H1 (cell line): ENCODE results near the gene PCDH9. TPM values are rescaled to one million over a fixed set of nuclear protein-coding genes. Genes with fewer than 3 reads are reported as not detected.

ENCODE experiments used
- CTCF ChIA-PET: fragments of 300-600 bp; sonication (Branson Sonifier 250); formaldehyde crosslinking; loops from one replicate; lab custom pipeline; 2021; ENCODE audit not compliant: partially characterized antibody; lab: Charles Lee
- POLR2A ChIA-PET: fragments of 300-600 bp; sonication (Branson Sonifier 250); formaldehyde crosslinking; loops from one replicate; lab custom pipeline; 2021; ENCODE audit warnings: inconsistent platforms; ENCODE audit not compliant: partially characterized antibody; lab: Charles Lee
- DNase-seq, 2 experiments: peaks; one replicate each; pipeline versions ENCODE4 v3.0.0 to v3.0.0-alpha.2; 2010 to 2022; ENCODE audit warnings: low spot score in 2 of 2, low read depth in 1 of 2, mixed read lengths in 1 of 2
- FAIRE-seq: peaks from 2 replicates; lab custom pipeline; 2011; peaks lifted over from hg19 to GRCh38; lab: Jason Lieb, UNC
- H2AFZ ChIP-seq: 2 replicates; pipeline ENCODE4 v1.8.1; 2012; ENCODE audit warnings: low read length, inconsistent platforms
- H2AK5ac ChIP-seq: 2 replicates; pipeline ENCODE4 v1.6.1; 2013; ENCODE audit warnings: low read depth, low read length
- H2BK120ac ChIP-seq: replicated peaks from 2 replicates; pipeline ENCODE3; 2013; ENCODE audit warnings: low read depth, low read length, inconsistent platforms
- H2BK12ac ChIP-seq: 2 replicates; pipeline ENCODE4 v1.6.1; 2013; ENCODE audit warnings: low read depth, low read length
- H2BK15ac ChIP-seq: 2 replicates; pipeline ENCODE4 v1.6.1; 2013; ENCODE audit warnings: low read length
- H2BK20ac ChIP-seq: 2 replicates; pipeline ENCODE4 v1.6.1; 2013; ENCODE audit warnings: low read length
- H2BK5ac ChIP-seq: 2 replicates; pipeline ENCODE4 v1.6.1; 2013; ENCODE audit warnings: low read depth, low read length
- H3K14ac ChIP-seq: 2 replicates; pipeline ENCODE4 v1.6.1; 2013; ENCODE audit warnings: inconsistent platforms; ENCODE audit not compliant: insufficient read length
- H3K18ac ChIP-seq: 2 replicates; pipeline ENCODE4 v1.6.1; 2013; ENCODE audit warnings: low read length; ENCODE audit errors: extremely low read depth
- H3K23ac ChIP-seq: 2 replicates; pipeline ENCODE4 v1.6.1; 2013; ENCODE audit warnings: inconsistent platforms; ENCODE audit not compliant: insufficient read length
- H3K23me2 ChIP-seq: 2 replicates; pipeline ENCODE4 v1.6.1; 2013; ENCODE audit warnings: low read depth, low read length
- H3K27ac ChIP-seq: 2 replicates; pipeline ENCODE4 v1.6.1; 2011; ENCODE audit warnings: low read depth, low read length, inconsistent platforms
- H3K27me3 ChIP-seq, 4 experiments: replicated peaks in 1 of 4; 1 replicate in 1 of 4; 2 replicates in 3 of 4; pipeline versions ENCODE4 v1.6.1 to v1.8.1; 2011 to 2013; ENCODE audit warnings: low read length in 3 of 4, mild to moderate bottlenecking in 3 of 4, inconsistent platforms in 2 of 4, mixed read lengths in 2 of 4, moderate library complexity in 1 of 4; ENCODE audit not compliant: control insufficient read depth in 3 of 4, insufficient read depth in 3 of 4; ENCODE audit errors: extremely low read depth in 1 of 4
- H3K36me3 ChIP-seq, 4 experiments: 2 replicates each; pipeline versions ENCODE4 v1.6.1 to v1.8.1; 2011 to 2013; ENCODE audit warnings: mild to moderate bottlenecking in 4 of 4, low read length in 3 of 4, moderate library complexity in 2 of 4, control low read depth in 1 of 4, inconsistent platforms in 1 of 4; ENCODE audit not compliant: insufficient read depth in 4 of 4, control insufficient read depth in 2 of 4
- H3K4ac ChIP-seq: replicated peaks from 2 replicates; pipeline ENCODE3; 2013; ENCODE audit warnings: low read length, low read depth, mixed read lengths, inconsistent platforms; ENCODE audit not compliant: insufficient read length
- H3K4me1 ChIP-seq, 4 experiments: replicated peaks in 1 of 4; 1 replicate in 1 of 4; 2 replicates in 3 of 4; pipeline versions ENCODE4 v1.6.1 to v1.8.1; 2011 to 2013; ENCODE audit warnings: low read length in 3 of 4, inconsistent platforms in 2 of 4, mixed read lengths in 1 of 4; ENCODE audit not compliant: insufficient read depth in 4 of 4, control insufficient read depth in 3 of 4
- H3K4me2 ChIP-seq, 2 experiments: 2 replicates each; pipeline versions ENCODE4 v1.6.1 to v1.8.1; 2011 to 2013; ENCODE audit warnings: low read depth in 2 of 2, low read length in 2 of 2, control low read depth in 1 of 2, inconsistent platforms in 1 of 2, mild to moderate bottlenecking in 1 of 2; ENCODE audit not compliant: insufficient read depth in 1 of 2
- H3K4me3 ChIP-seq, 4 experiments: fragments of 200-600, 300-600 bp in 1 of 4; sonication (generic), shearing (Covaris generic), sonication (Bioruptor Twin) in 1 of 4; 2 replicates each; pipeline versions ENCODE4 v1.5.1 to v1.8.1; 2011 to 2016; ENCODE audit warnings: low read length in 4 of 4, low read depth in 3 of 4, control low read depth in 2 of 4, inconsistent platforms in 2 of 4, mild to moderate bottlenecking in 2 of 4, mixed read lengths in 1 of 4, moderate library complexity in 1 of 4; ENCODE audit not compliant: insufficient read depth in 2 of 4; ENCODE audit errors: extremely low read depth in 1 of 4
- H3K56ac ChIP-seq: replicated peaks from 2 replicates; pipeline ENCODE3; 2013; ENCODE audit warnings: low read depth, mild to moderate bottlenecking, mixed read lengths, low read length, inconsistent platforms; ENCODE audit not compliant: insufficient read length
- H3K79me1 ChIP-seq: 2 replicates; pipeline ENCODE4 v1.6.1; 2013; ENCODE audit warnings: low read depth, low read length, control low read depth
- H3K79me2 ChIP-seq, 2 experiments: 2 replicates each; pipeline versions ENCODE4 v1.6.1 to v1.8.1; 2012 to 2013; ENCODE audit warnings: low read length in 2 of 2, mild to moderate bottlenecking in 2 of 2, inconsistent platforms in 1 of 2; ENCODE audit not compliant: insufficient read depth in 2 of 2, control insufficient read depth in 1 of 2
- H3K9ac ChIP-seq, 4 experiments: replicated peaks in 1 of 4; 1 replicate in 1 of 4; 2 replicates in 3 of 4; pipeline versions ENCODE4 v1.6.1 to v1.8.1; 2011 to 2013; ENCODE audit warnings: low read depth in 3 of 4, low read length in 3 of 4, control low read depth in 2 of 4, mild to moderate bottlenecking in 2 of 4, moderate library complexity in 2 of 4, inconsistent platforms in 1 of 4; ENCODE audit errors: extremely low read depth in 1 of 4
- H3K9me3 ChIP-seq, 2 experiments: 2 replicates each; pipeline versions ENCODE4 v1.6.1 to v1.8.1; 2012 to 2013; ENCODE audit warnings: mild to moderate bottlenecking in 2 of 2, moderate library complexity in 2 of 2, control low read depth in 1 of 2, inconsistent platforms in 1 of 2, low read depth in 1 of 2, low read length in 1 of 2, mixed read lengths in 1 of 2; ENCODE audit not compliant: insufficient read depth in 2 of 2
- H4K20me1 ChIP-seq, 2 experiments: replicated peaks in 1 of 2; 2 replicates each; pipeline versions ENCODE3 to v1.8.1; 2011 to 2013; ENCODE audit warnings: inconsistent platforms in 2 of 2, low read length in 2 of 2, mild to moderate bottlenecking in 1 of 2; ENCODE audit not compliant: insufficient read depth in 2 of 2, control insufficient read depth in 1 of 2
- H4K5ac ChIP-seq: 2 replicates; pipeline ENCODE4 v1.6.1; 2013; ENCODE audit warnings: low read length, low read depth, mixed read lengths, inconsistent platforms; ENCODE audit not compliant: insufficient read length
- H4K8ac ChIP-seq: 2 replicates; pipeline ENCODE4 v1.8.0; 2013; ENCODE audit warnings: mild to moderate bottlenecking, moderate library complexity, low read length, inconsistent platforms; ENCODE audit not compliant: insufficient read depth; ENCODE audit errors: extremely low read depth
- H4K91ac ChIP-seq: replicated peaks from 2 replicates; pipeline ENCODE3; 2013; ENCODE audit warnings: low read length, mixed read lengths, inconsistent platforms; ENCODE audit not compliant: insufficient read length
- CTBP2 ChIP-seq: IDR thresholded peaks from 2 replicates; pipeline ENCODE4 v1.7.0; 2011; ENCODE audit warnings: borderline replicate concordance, mild to moderate bottlenecking, moderate library complexity, mixed read lengths, low read length; ENCODE audit not compliant: insufficient read depth, insufficient read length
- RAD21 ChIP-seq, 2 experiments: IDR thresholded peaks in 1 of 2; conservative IDR thresholded peaks in 1 of 2; 2 replicates each; pipeline ENCODE4 v1.6.1; 2011; ENCODE audit warnings: low read depth in 2 of 2, low read length in 2 of 2, improper control_type of control experiment in 1 of 2, inconsistent platforms in 1 of 2, mild to moderate bottlenecking in 1 of 2, moderate library complexity in 1 of 2
- RFX5 ChIP-seq: IDR thresholded peaks from 2 replicates; pipeline ENCODE4 v1.6.1; 2011; ENCODE audit warnings: low read depth, low read length, improper control_type of control experiment, borderline replicate concordance
- USF2 ChIP-seq: IDR thresholded peaks from 2 replicates; pipeline ENCODE4 v1.6.1; 2011; ENCODE audit warnings: low read length, improper control_type of control experiment
- WGBS, 2 experiments: shearing (Covaris generic) in 1 of 2; methylation state at CpG; one replicate each; pipeline versions ENCODE4 v1.1.6 to v1.1.7; 2013 to 2015; ENCODE audit warnings: low lambda C conversion rate in 2 of 2, mixed read lengths in 2 of 2, inconsistent platforms in 1 of 2, low coverage in 1 of 2, missing lambda C conversion rate in 1 of 2; ENCODE audit not compliant: insufficient replicate concordance in 2 of 2, insufficient coverage in 1 of 2, insufficient read length in 1 of 2; ENCODE audit errors: extremely low coverage in 1 of 2, missing lambda C conversion rate in 1 of 2; 5-methylcytosine and 5-hydroxymethylcytosine counted together
- polyA plus RNA-seq, 7 experiments: library from polyadenylated mRNA; depleted of rRNA in 3 of 7; stranded (reverse) in 5 of 7; unstranded in 2 of 7; fragments of >200 nt in 5 of 7; fragments of 200-250 nt in 2 of 7; gene quantifications; 1 replicate in 5 of 7; 2 replicates in 1 of 7; 4 replicates in 1 of 7; pipeline versions ENCODE4 v1.2.1 to v1.2.3, GENCODE V29; 2011 to 2013; ENCODE audit warnings: missing spikeins in 2 of 7, mixed read lengths in 2 of 7
- total RNA-seq: library from RNA; stranded (reverse); fragmentation: NEBNext Ultra II Directional; extraction: Animal tissue kit (Norgen Biotek cat#: 25700); gene quantifications from 2 replicates; pipeline ENCODE4 v1.2.1, GENCODE V29; 2021
- TF ChIP-seq, protein P1 (sequence below): IDR thresholded peaks from 2 replicates; pipeline ENCODE4 v1.6.1; 2012; ENCODE audit warnings: low read length, inconsistent platforms

Gene PCDH9
- total and polyA plus RNA-seq, 2 of the 8 experiments (the other 6 are each of a cell fraction or from before 2014, with no cell fraction given): 0.12 to 0.60 TPM

GRCh38 chr13:66519259-66519658, 710.9 kb downstream of the PCDH9 start:
- Histone ChIP-seq H3K27me3 (no peaks in the 10 kb centered on the region), H2BK5ac (no peak overlapping the region), H3K4me1 (no peaks in the 10 kb centered on the region), H3K27ac (no peak overlapping the region), H2AFZ (no peak overlapping the region), H4K91ac (no peak overlapping the region), H3K14ac (no peak overlapping the region), H3K4ac (no peak overlapping the region), H3K36me3 (no peaks in the 10 kb centered on the region), H3K79me1 (no peaks in the 10 kb centered on the region), H2BK120ac (no peak overlapping the region), H3K18ac (no peak overlapping the region), H4K5ac (no peak overlapping the region), H2BK20ac (no peak overlapping the region), H3K23me2 (no peaks in the 10 kb centered on the region), H3K23ac (no peak overlapping the region), H3K4me3 (no peak overlapping the region), H4K8ac (no peak overlapping the region), H3K56ac (no peak overlapping the region), H3K9ac (no peak overlapping the region)
- no peak for DNase-seq
- no peak for FAIRE-seq
- CTCF ChIA-PET: interaction anchor here (0.6 to 1.4 kb wide), 2 partner anchors 24 to 252 kb away, joined by 3 to 4 read pairs; no protein-coding TSS in a partner anchor
- TF ChIP-seq USF2: no peak
- TF ChIP-seq, protein P1, sequence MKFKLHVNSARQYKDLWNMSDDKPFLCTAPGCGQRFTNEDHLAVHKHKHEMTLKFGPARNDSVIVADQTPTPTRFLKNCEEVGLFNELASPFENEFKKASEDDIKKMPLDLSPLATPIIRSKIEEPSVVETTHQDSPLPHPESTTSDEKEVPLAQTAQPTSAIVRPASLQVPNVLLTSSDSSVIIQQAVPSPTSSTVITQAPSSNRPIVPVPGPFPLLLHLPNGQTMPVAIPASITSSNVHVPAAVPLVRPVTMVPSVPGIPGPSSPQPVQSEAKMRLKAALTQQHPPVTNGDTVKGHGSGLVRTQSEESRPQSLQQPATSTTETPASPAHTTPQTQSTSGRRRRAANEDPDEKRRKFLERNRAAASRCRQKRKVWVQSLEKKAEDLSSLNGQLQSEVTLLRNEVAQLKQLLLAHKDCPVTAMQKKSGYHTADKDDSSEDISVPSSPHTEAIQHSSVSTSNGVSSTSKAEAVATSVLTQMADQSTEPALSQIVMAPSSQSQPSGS: no peak
- TF ChIP-seq RAD21 (IDR thresholded peaks at IDR 0.05 in 1 of 2, conservative IDR thresholded peaks at IDR 0.05 in 1 of 2; ENCODE audit: low read depth in 2 of 2, low read length in 2 of 2): no peak
- TF ChIP-seq RFX5: no peak
- TF ChIP-seq CTBP2: no peak
- TF ChIP-seq, all 59 proteins: peak for 0
- POLR2A ChIA-PET: no interaction called here
- Histone ChIP-seq H2AK5ac (no peak overlapping the region), H4K20me1 (no peaks in the 10 kb centered on the region), H3K79me2 (no peaks in the 10 kb centered on the region), H2BK12ac (no peak overlapping the region), H2BK15ac (no peak overlapping the region), H3K9me3 (no peaks in the 10 kb centered on the region), H3K4me2 (no peak overlapping the region)
- 94% methylated on average over 4 of the region's 4 CpGs; no CpG with 5 or more reads in 1 of the 2 experiments for WGBS, 2 experiments
